ENCODE results near the gene PIK3AP1.

The PIK3AP1 gene

GRCh38 chr10:96609510-96609909 lies 110.8 kb downstream of the PIK3AP1 start:
- DNase-seq (ENCODE audit: low read depth in 3 of 3) = no peak

- no peak for DNase-seq (ENCODE audit: low read depth in 3 of 3)
Observed at GRCh38 chr10:96608805-96609204, 111.5 kb downstream of the PIK3AP1 start.

- no peak for DNase-seq (ENCODE audit: low read depth in 3 of 3)
Observed at GRCh38 chr10:96608262-96608661, 112.1 kb downstream of the PIK3AP1 start.

- no peak for DNase-seq (ENCODE audit: low read depth in 3 of 3)
Observed at GRCh38 chr10:96606946-96607345, 113.4 kb downstream of the PIK3AP1 start.

GRCh38 chr10:96606216-96606615 lies 114.1 kb downstream of the PIK3AP1 start:
- DNase-seq (ENCODE audit: low read depth in 3 of 3) = no peak

GRCh38 chr10:96600337-96600736 lies 120.0 kb downstream of the PIK3AP1 start:
- DNase-seq (ENCODE audit: low read depth in 3 of 3) = no peak

- DNase-seq (ENCODE audit: low read depth in 3 of 3) = no peak
Observed at GRCh38 chr10:96598846-96599245, 121.5 kb downstream of the PIK3AP1 start.

GRCh38 chr10:96596422-96597407 lies 123.6 kb downstream of the PIK3AP1 start:
- no peak for DNase-seq (ENCODE audit: low read depth in 3 of 3)

- no peak for DNase-seq (ENCODE audit: low read depth in 3 of 3)
Observed at GRCh38 chr10:96595741-96596140, 124.6 kb downstream of the PIK3AP1 start.

GRCh38 chr10:96591946-96592345 lies 128.4 kb downstream of the PIK3AP1 start:
- no peak for DNase-seq (ENCODE audit: low read depth in 3 of 3)

GRCh38 chr10:96588616-96589419 lies 131.5 kb downstream of the PIK3AP1 start:
- DNase-seq (ENCODE audit: low read depth in 3 of 3) = peak in 2 of 3 donors; percentile 12 to 21

- no peak for DNase-seq (ENCODE audit: low read depth in 3 of 3)
Observed at GRCh38 chr10:96588060-96588554, 132.2 kb downstream of the PIK3AP1 start.

GRCh38 chr10:96587264-96588059 lies 132.9 kb downstream of the PIK3AP1 start:
- peak; percentile 11 to 33 (median 29) for DNase-seq (ENCODE audit: low read depth in 3 of 3)

- DNase-seq (ENCODE audit: low read depth in 3 of 3) = peak; percentile 84 to 91 (median 87)
Observed at GRCh38 chr10:96586419-96587263, 133.7 kb downstream of the PIK3AP1 start, which contains the start of gene TM9SF3. Gene TM9SF3, minus strand, starts transcription at chr10:96587012. Its CDS starts 177 bp downstream, at chr10:96586835.

- DNase-seq (ENCODE audit: low read depth in 3 of 3) = peak in 1 of 3 donors; percentile 8
Observed at GRCh38 chr10:96585736-96586418, 134.4 kb downstream of the PIK3AP1 start.

- no peak for DNase-seq (ENCODE audit: low read depth in 3 of 3)
Observed at GRCh38 chr10:96584474-96584873, 135.8 kb downstream of the PIK3AP1 start.

- DNase-seq (ENCODE audit: low read depth in 3 of 3) = no peak
Observed at GRCh38 chr10:96584035-96584434, 136.3 kb downstream of the PIK3AP1 start.

- no peak for DNase-seq (ENCODE audit: low read depth in 3 of 3)
Observed at GRCh38 chr10:96579133-96579532, 141.2 kb downstream of the PIK3AP1 start.

GRCh38 chr10:96578633-96579032 lies 141.7 kb downstream of the PIK3AP1 start:
- no peak for DNase-seq (ENCODE audit: low read depth in 3 of 3)

GRCh38 chr10:96578022-96578421 lies 142.3 kb downstream of the PIK3AP1 start:
- DNase-seq (ENCODE audit: low read depth in 3 of 3) = no peak
